ENCODE measurements around the gene CD200.
A peak's percentile ranks its signal among the peaks of the same experiment; 100 is the strongest.

CD200 gene

DNA sequence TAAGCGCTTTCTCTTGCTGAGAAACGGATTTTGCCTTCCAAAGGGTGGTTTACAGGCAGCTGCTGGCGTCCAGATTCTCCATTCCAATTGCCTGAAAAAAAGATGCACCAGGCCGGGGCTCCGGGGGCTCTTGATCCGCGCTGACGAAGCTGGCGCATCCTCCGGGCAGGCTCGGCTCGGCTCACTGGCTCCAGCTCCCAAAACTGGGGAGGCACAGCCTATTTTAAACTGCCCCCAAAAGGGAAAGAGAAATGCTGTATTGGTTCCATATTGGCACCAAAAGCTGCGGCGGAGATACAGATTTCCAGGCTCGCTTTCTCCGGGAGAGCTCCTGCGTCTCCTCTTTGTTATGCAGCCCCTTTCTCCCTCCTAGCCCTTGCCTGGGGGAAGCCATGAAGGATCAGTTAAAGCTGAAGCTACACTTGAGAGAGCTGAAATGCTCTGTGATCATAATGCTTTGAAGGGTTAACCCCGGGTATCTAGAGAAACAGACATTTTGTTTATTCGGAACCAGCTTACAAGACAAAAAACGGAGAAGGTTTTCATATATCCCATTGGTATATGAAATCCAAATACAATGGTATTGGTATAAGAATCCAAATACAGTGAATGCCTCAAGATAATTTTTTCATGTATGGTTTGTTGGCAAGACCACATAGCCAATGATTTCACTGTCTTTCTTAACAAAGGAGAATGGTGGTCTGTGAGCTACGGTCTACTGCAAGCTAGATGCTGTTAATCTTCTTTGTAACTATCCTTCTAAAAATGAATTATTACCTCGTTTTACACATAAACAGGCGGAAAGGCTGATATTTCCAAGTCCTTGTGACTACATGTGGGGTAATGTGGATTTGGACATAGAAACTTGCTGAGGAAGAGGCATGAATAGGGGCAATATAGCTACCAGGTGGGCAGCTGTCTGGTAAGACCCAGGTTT, 693 bp downstream of the CD200 start:
- no peak for TF ChIP-seq CTCF (IDR thresholded peaks at IDR 0.05; ENCODE audit: low read depth, low read length)
- peak overlapping the region; percentile 46 for H3K4me3 ChIP-seq (ENCODE audit: low read depth, low read length)

GRCh38 chr3:112334691-112335433, 1.9 kb downstream of the CD200 start:
- H3K4me3 ChIP-seq (ENCODE audit: low read depth, low read length) = no peak overlapping the region
- TF ChIP-seq CTCF (IDR thresholded peaks at IDR 0.05; ENCODE audit: low read depth, low read length) = no peak

DNA sequence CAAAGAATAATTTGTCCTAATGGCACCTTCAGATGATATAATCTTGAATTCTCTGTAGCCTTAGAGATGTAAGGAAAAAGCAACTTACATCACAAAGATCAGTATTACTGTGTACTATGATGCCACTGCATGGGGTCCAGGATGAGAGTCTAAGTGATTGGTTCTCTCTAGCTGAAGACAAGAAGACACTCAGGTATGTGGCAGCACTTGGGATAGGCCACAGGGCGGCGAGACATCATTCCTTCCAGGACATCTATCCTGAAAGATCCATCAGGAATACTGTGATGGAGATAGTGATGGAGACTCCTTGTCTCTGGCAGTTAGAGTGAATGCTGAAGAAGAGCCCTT, 2.5 kb downstream of the CD200 start:
- no peak overlapping the region for H3K4me3 ChIP-seq (ENCODE audit: low read depth, low read length)
- TF ChIP-seq CTCF (IDR thresholded peaks at IDR 0.05; ENCODE audit: low read depth, low read length) = no peak

- no peak overlapping the region for H3K4me3 ChIP-seq (ENCODE audit: low read depth, low read length)
- TF ChIP-seq CTCF (IDR thresholded peaks at IDR 0.05; ENCODE audit: low read depth, low read length) = no peak
Measured at GRCh38 chr3:112338021-112338726, 5.2 kb downstream of the CD200 start.

DNA sequence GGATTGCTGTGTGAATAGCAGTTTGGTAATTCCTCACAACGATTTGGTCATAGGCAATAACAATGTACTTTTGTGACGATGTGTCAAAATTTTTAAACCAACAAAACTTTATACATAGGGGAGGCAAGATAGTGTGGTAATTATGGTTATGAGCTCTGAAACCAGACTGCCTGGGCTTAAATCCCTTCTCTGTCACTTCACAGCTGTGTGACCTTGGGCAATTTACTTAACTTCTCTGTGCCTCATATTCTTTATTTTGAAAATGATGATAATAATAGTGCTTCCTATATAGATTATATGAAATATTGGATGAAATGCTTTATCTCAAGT, 5.7 kb downstream of the CD200 start:
- TF ChIP-seq CTCF (IDR thresholded peaks at IDR 0.05; ENCODE audit: low read depth, low read length) = no peak
- H3K4me3 ChIP-seq (ENCODE audit: low read depth, low read length) = no peak overlapping the region

- no peak overlapping the region for H3K4me3 ChIP-seq (ENCODE audit: low read depth, low read length)
- TF ChIP-seq CTCF (IDR thresholded peaks at IDR 0.05; ENCODE audit: low read depth, low read length) = no peak
Measured at GRCh38 chr3:112339134-112339533, 6.2 kb downstream of the CD200 start.
